ENCODE data around the gene ARHGEF10L.
"Not testable (repeated sequence)": the region's sequence is repeated elsewhere in the genome, so short reads cannot be mapped to it uniquely, and the experiment has no call there.

ARHGEF10L gene

GRCh38 chr1:17723684-17724083 lies 184.2 kb downstream of the ARHGEF10L start:
- DNase-seq: no peak

- no peak for DNase-seq
Observed at GRCh38 chr1:17724150-17724549, 184.7 kb downstream of the ARHGEF10L start.

GRCh38 chr1:17725084-17725719 lies 185.7 kb downstream of the ARHGEF10L start:
- DNase-seq: no peak

GRCh38 chr1:17725811-17726582 lies 186.5 kb downstream of the ARHGEF10L start:
- no peak for DNase-seq

- no peak for DNase-seq
Observed at GRCh38 chr1:17728123-17728712, 188.7 kb downstream of the ARHGEF10L start.

- no peak for DNase-seq
Observed at GRCh38 chr1:17729248-17729647, 189.8 kb downstream of the ARHGEF10L start.

- no peak for DNase-seq
Observed at GRCh38 chr1:17729909-17730308, 190.4 kb downstream of the ARHGEF10L start.

- no peak for DNase-seq
Observed at GRCh38 chr1:17731460-17731859, 192.0 kb downstream of the ARHGEF10L start.

- DNase-seq: no peak
Observed at GRCh38 chr1:17732475-17732874, 193.0 kb downstream of the ARHGEF10L start.

- DNase-seq: no peak
Observed at GRCh38 chr1:17733661-17734060, 194.2 kb downstream of the ARHGEF10L start.

- DNase-seq: no peak
Observed at GRCh38 chr1:17734609-17735008, 195.1 kb downstream of the ARHGEF10L start.

GRCh38 chr1:17735348-17735747 lies 195.8 kb downstream of the ARHGEF10L start:
- no peak for DNase-seq

- DNase-seq: no peak
Observed at GRCh38 chr1:17735793-17736192, 196.3 kb downstream of the ARHGEF10L start.

- DNase-seq: no peak
Observed at GRCh38 chr1:17736625-17737024, 197.1 kb downstream of the ARHGEF10L start.

GRCh38 chr1:17739050-17739449 lies 199.6 kb downstream of the ARHGEF10L start:
- DNase-seq: no peak

GRCh38 chr1:17741052-17741451 lies 201.6 kb downstream of the ARHGEF10L start:
- DNase-seq: no peak

- DNase-seq: no peak
Observed at GRCh38 chr1:17742583-17742982, 203.1 kb downstream of the ARHGEF10L start.

- DNase-seq: no peak
Observed at GRCh38 chr1:17743008-17743647, 203.6 kb downstream of the ARHGEF10L start.

- DNase-seq: no peak
Observed at GRCh38 chr1:17743925-17744324, 204.4 kb downstream of the ARHGEF10L start.

GRCh38 chr1:17744666-17745478 lies 205.4 kb downstream of the ARHGEF10L start:
- no peak for DNase-seq

GRCh38 chr1:17745479-17745955 lies 206.0 kb downstream of the ARHGEF10L start:
- no peak for DNase-seq

- not testable (repeated sequence) for DNase-seq
Observed at GRCh38 chr1:17746281-17746680, 206.8 kb downstream of the ARHGEF10L start.

GRCh38 chr1:17746920-17747319 lies 207.4 kb downstream of the ARHGEF10L start:
- no peak for DNase-seq
